Stimulated activated CD4-positive, alpha-beta T cell treated with anti-CD3 and anti-CD28 coated beads, Interleukin-12 subunit alpha, Interleukin-12 subunit beta, amount 100 ng/mL, for 24 hours (primary cell): ENCODE measurements around the gene SHCBP1L.

Experiments
- DNase-seq, 2 experiments: peaks; one replicate each; pipeline ENCODE4 v3.0.0-alpha.2; 2020; ENCODE audit warnings: low read depth in 2 of 2

SHCBP1L gene

DNA sequence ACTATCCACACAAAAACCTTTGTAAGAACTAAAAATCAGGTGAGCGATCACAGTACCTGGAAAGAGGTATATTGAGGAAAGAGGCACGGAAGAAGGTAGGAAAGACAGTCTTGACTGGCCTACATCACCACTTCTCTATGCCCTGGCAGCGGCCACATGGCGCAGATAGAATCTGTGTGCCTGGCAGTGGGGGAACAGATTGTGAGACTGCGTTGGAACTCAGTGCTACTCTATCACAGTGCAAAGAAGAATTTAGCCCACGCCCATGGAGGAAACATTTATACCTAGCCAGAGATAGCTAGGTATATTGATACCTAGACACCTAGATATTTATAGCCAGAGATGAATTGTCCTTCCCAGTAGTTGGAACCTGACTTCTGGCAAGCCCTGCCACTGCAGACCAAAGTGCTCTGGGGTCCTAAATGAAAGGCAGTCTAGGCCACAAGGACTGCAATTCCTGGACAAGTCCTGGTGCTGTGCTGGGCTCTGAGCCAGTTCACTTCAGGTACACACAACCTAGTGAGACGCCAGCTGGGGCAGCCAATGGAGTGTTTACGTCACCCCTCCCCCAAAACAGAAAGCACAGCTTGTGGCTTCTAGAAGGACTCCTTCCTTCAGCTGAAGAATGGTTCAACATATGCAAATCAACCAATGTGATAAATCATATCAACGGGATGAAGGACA lies 61.9 kb downstream of the SHCBP1L start:
- no peak for DNase-seq

DNA sequence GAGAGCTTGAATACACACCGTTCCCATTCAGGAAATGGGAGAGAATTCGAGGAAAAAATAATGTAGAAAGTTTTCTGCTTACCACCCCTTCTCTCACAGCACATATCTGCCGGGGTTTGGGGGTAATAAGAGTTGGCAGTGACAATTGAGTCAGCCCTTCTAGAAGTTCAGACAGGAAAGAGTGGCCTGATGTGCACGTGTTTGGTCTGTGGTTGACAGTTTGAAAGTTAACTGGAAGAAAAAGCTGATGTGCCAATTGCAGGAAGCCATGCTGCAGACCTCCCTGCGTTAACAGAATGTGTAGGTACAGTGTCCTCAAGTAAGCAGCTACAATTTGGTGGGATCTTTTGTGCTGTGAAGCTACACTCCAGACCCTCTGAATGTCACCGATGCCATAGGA lies 63.0 kb downstream of the SHCBP1L start:
- DNase-seq, result no peak

DNA sequence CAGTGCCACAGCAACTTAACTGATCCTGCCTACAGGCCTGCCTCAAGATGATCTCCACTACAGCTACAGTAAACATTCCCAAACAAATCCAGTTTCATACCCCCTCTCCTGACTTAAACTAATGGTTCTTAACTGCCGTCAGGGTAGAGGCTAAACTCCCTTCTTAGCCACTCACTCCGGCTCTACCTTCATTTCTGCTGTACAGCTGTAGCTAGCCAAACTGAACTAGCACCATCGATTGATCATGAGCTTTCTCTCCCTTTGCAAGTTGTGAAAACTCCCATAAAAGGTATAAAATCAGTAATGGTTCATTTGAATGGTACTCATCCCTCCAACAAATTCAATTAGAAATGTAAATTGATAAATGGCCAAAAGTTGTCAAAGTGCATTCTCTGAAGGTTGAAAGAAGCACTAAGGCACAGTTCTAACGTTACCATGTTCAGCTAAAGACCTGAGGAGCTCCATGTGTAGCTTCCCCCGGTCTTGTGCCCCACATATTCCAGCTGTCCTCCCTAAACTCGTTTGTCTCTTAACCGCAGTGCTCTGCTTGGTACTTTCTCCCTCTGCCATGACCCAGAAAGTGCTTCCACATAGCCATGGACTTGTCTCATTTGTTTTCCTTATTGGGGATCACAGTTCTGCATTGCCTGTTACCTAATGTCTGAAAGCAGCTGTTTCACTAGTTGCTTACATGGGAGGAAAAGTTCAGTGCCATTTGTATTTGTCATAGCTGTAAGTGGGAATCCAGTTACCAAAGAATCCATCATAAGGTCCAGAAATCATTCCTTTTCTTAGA lies 64.0 kb downstream of the SHCBP1L start:
- no peak for DNase-seq

DNA sequence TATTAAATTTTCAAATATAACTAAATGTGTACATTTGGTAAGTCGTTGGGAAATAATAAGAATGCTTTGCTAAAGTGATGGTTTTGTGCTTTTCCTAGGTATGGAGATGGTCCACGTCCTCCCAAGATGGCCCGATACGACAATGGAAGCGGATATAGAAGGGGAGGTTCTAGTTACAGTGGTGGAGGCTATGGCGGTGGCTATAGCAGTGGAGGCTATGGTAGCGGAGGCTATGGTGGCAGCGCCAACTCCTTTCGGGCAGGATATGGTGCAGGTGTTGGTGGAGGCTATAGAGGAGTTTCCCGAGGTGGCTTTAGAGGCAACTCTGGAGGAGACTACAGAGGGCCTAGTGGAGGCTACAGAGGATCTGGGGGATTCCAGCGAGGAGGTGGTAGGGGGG lies 66.0 kb downstream of the SHCBP1L start:
- DNase-seq, result no peak

DNA sequence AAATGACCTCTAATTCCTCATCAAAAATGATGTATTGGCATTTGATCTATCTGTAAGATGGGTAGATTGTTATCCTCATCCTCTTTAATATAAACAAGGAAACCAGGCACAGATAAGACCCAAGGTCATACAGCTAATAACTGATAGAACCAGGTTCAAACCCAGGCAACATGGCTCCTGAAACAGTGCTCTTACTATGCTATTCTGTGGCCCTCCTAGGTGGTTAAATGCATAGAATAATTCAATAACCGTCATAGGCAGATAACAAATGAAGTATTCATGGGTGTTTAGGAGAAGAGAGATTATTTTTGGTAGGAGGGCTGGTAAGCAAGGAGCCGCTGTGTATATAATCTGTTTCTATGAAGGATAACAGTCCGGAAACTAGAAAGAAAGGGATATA lies 67.4 kb downstream of the SHCBP1L start:
- no peak for DNase-seq

DNA sequence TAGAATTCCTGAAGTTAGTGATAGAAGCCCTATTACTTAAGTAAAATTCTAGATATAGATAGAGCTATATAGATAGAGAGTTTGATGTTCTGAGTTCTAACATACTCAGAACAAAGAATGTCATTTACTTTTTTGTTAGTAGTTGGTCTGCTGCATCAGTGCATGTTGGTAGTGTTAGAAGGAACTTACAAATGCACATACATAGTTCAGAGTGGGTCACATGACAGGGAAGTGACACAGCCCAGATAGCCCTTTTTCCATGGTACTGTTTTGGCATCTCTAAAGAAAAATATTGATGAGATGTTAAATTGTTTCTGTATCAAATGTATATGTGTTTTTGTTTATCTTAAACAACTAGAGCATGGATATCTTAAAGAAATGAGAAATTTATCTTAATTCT lies 68.1 kb downstream of the SHCBP1L start:
- no peak for DNase-seq

DNA sequence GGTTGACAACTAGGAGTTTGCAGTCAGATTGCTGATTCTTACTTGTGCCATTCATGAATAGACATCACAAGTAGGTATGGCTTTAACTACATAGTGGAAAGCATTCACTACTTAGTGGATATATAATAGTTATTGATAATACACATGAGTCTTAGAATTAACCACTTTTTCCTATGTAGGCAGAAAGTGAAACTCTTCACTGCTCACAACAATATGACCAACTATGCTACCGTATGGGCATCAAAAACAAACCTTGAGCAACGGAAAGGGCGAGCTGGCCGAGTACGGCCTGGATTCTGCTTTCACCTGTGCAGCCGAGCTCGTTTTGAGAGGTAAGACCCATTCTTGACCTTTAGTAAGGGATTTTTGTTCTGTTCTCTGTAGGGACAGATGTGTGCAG lies 75.1 kb downstream of the SHCBP1L start:
- DNase-seq, result no peak

DNA sequence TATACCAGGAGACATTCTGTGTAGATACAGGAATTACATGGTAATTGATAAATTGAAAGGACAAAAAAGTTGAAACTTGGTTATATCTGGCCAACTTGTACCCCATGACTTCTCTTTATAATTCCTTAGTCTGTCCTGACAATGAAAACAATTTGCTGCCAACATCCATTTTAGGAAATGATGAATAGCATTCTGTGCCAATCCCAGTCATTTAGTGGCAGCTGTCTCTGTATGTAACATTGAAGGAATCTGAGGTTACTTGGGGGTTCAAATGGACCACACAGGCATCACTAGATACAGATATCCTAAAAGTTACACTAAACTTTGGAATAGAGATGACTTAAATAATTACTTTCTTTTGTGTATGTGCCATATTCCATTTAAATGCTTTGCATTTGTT lies 75.6 kb downstream of the SHCBP1L start:
- no peak for DNase-seq

DNA sequence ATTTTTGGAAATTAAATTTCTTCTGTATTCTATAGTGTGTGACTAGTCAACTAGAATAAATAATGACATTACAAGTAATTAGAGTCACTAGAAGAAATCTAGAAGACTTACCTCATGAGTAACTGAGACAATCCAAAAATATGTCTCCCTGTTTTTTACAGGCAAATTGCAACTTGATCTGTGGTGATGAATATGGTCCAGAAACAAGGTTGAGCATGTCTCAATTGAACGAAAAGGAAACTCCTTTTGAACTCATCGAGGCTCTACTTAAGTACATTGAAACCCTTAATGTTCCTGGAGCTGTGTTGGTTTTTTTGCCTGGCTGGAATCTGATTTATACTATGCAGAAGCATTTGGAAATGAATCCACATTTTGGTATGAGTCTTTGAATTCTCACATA lies 77.1 kb downstream of the SHCBP1L start:
- DNase-seq, result no peak

DNA sequence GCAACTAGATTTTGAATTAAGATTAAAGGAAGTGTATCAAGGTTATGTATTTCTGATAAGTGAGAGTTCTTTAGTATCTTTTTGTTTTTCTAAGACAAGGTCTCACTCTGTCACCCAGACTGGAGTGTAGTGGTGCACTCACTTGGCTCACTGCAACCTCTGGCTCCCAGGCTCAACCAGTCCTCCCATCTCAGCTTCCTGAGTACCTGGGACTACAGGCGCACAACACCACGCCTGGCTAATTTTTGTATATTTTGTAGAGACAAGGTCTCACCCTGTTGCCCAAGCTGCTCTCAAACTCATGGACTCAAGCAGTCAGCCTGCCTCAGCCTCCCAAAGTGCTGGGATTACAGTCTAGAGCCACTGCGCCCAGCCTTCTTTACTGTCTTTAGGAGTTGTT lies 80.1 kb downstream of the SHCBP1L start:
- DNase-seq, result no peak

DNA sequence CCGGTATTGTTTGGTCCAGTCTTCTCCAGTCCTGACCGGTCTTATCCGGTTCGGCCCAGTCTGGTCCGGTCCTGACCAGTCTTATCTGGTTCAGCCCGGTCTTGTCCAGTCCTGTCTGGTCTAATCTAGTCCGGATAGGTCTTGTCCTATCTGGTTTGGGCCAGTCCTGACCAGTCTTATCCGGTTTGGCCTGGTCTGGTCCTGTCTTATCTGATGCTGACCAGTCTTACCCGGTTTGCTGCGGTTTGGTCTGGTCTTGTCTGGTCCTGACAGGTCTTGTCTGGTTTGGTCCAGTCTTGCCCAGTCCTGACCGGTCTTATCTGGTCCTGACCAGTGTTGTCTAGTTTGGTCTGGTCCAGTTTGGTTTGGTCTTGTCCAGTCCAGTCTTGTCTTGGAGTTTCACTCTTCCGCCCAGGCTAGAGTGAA lies 83.7 kb downstream of the SHCBP1L start:
- no peak for DNase-seq

DNA sequence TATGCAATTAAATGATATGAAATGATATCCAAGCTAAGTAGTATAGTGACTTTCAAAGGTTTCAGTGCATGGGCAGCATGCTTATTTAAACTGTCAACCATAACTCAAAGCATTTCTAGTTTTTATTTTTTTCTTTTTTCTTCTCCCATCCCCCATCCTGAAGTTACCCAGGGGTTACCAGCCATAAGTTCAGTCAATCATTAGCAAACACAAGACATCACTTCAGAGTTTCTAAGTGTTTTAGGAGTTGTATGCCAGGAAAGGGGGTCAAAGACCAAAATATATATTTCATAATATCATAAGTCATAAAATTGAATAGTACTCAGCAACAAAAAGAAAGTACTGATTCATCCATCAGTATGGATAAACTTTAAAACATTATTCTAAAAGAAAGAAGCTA lies 85.1 kb downstream of the SHCBP1L start:
- DNase-seq, result no peak

DNA sequence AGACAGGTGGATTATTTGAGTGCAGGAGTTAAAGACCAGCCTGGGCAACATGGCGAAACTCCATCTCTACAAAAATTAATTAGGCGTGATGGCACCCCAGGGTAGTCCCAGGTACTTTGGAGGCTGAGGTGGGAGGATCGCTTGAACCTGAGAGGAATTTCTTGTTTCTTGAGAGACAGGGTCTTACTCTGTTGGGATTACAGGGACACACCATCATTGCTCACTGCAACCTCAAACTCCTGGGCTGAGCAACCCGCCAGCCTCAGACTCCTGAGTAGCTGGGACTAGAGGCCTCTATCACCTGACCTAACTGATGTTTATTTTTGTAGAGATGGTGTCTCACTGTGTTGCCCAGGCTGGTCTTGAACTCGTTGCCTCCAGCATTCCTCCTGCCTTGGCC lies 89.0 kb downstream of the SHCBP1L start:
- DNase-seq, result no peak

DNA sequence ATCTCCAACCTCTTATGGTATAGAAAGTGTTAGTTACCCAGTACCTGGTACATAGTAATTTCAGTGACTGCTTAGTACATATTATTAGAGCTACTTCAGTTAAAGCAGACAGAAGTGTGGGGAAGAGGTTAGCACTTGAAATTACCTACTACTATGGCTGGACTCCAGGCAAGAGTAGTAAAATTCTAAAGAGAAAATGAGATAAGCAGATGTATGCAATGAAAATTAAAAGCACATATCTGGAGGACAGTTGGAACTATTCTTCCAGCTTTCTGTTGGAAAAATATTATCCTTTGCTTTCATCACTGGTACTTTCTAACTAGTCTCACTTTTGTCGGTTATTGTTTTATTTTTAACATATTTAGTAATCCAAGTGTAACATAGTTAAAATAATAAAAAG lies 90.1 kb downstream of the SHCBP1L start:
- DNase-seq, result no peak

DNA sequence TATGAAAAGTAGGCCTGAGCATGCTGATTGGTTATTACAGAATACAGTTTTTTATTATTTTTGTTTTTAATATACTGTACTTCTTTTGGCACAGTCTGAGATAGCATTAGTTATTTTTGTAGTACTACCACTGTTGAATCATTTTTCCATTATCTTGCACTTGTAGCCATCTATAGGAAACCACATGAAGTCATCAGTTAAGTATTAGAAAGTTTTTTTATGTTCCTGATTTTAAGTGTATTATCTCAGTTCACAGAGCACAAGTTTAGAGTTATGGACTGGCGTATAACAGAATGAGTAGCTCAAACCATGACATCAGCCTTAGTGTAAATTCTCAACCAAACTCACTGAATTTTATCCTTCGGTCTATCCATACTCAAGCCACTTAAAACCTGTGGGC lies 91.0 kb downstream of the SHCBP1L start:
- DNase-seq, result no peak

DNA sequence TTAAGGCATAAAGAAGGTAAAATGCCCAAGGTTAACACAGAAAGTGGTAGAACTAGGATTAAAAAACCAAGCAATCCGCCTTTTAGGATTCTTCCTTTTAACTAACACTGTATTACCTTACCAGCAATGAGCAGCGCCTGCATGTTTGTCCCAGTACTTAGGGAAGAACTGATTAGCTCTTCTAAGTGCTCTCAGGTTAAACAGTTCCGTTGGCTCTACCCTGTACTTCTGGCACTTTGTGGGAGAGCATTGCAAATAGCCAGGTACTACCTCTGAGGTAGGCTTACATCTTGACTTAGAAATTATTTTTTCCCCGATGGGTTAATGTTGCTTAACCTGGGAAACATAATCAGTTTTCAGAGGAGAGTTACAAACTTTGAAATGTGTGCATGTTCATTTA lies 92.3 kb downstream of the SHCBP1L start:
- no peak for DNase-seq

DNA sequence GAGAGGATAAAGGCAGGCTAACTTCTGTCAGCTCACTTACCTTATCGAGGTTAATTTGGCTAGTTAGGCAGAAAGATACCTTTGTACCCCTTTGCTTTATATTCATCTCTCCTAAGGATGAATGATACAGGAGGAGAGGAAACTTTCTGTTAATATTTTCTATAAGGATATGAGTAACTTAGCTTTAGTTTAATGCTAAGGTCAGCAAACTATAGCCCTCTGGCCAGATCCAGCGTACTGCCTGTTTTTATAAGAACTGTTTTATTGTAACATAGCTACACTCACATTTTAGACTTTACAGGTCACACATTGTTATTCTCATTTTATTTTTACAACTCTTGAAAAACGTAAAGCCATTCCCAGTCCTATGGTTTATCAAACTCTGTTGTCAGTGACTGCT lies 95.8 kb downstream of the SHCBP1L start:
- DNase-seq, result no peak

DNA sequence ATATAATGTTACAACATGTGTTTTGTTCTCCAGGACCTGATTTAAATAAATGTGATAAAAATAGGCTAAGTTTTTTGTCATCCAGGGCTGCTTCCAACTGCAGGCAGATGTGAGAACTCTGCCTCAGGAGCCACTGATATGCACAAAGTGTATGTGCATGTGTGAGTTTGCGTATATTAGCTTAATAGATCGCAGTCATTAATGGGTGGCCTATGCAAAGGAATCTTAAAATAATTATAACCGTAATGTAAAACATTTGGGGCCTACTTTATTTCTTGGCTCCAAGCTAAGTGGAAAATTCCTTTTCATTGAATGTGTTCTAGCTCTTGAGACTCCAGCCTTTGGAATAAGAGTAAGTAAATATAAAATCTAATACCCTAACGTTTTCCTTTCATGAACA lies 97.1 kb downstream of the SHCBP1L start:
- no peak for DNase-seq

DNA sequence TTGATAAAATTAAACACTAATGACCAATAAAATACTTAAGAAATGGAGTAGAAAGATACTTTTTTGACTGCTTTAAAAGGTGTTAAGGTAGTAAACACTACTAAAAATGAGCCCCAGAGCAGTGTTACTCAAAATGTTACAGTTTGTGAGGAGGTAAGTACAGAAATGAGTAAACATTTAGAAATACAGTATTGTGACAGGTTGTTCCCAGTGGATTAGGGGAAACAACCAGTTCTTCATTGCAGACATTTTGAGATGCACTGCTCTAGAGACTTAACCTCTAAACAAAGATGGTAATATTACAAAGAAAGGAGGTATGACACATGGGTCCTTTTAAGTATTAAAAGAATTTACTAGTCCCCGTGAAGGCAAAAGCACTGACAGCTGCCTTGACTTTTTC lies 101.1 kb downstream of the SHCBP1L start:
- no peak for DNase-seq

DNA sequence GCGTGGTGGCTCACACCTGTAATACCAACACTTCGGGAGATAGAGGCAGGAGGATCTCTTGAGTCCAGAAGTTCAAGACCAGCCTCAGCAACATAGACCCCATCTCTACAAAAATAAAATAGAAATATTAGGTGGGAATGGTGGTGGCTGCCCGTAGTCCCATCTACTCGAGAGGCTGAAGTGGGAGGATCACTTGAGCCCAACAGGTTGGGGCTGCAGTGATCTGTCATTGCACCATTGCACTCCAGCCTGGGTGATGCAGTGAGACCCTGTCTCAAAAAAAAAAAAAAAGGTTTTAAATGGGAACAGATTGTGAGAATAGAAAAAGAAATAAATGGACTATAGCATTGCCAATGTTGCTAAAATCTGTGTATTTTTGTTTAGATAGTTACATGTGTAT lies 102.6 kb downstream of the SHCBP1L start:
- DNase-seq, result no peak
